HFFc6 (cell line): Measurements from ENCODE around the gene R3HDML. TPM values are rescaled to one million over a fixed set of nuclear protein-coding genes. Genes with fewer than 3 reads are reported as not detected.
"Not testable (repeated sequence)": the region's sequence is repeated elsewhere in the genome, so short reads cannot be mapped to it uniquely, and the experiment has no call there.

Experiments used
- DNase-seq: peaks from one replicate; pipeline ENCODE4 v3.0.0-alpha.2; 2018
- H3K27ac Mint-ChIP-seq: 2 replicates; pipeline ENCODE4 v1.8.0; 2020; ENCODE audit warnings: mild to moderate bottlenecking, mixed read lengths
- H3K27me3 Mint-ChIP-seq: 2 replicates; pipeline ENCODE4 v1.8.0; 2021; ENCODE audit warnings: mild to moderate bottlenecking, moderate library complexity, mixed read lengths; ENCODE audit not compliant: insufficient read depth
- H3K36me3 Mint-ChIP-seq: 2 replicates; pipeline ENCODE4 v1.8.0; 2021; ENCODE audit warnings: low read depth, mixed read lengths
- H3K4me1 Mint-ChIP-seq: 2 replicates; pipeline ENCODE4 v1.8.0; 2020; ENCODE audit warnings: low read depth, mixed read lengths
- H3K4me3 Mint-ChIP-seq: 2 replicates; pipeline ENCODE4 v1.8.0; 2020; ENCODE audit warnings: mild to moderate bottlenecking, moderate library complexity, mixed read lengths
- H3K9me3 Mint-ChIP-seq: 2 replicates; pipeline ENCODE4 v1.8.0; 2020; ENCODE audit warnings: mild to moderate bottlenecking, mixed read lengths
- CTCF ChIP-seq: fragments of 200-600 bp; sonication (generic); IDR thresholded peaks from 2 replicates; pipeline ENCODE4 v1.5.0; 2021; ENCODE audit warnings: antibody characterized with exemption, mild to moderate bottlenecking
- total RNA-seq, 6 experiments: library from RNA; stranded (reverse); fragmentation: NEBNext Ultra II Directional; extraction: Animal tissue kit (Norgen Biotek cat#: 25700); gene quantifications; 2 replicates in 1 of 6; 3 replicates in 5 of 6; pipeline ENCODE4 v1.2.3, GENCODE V29; 2021

Gene R3HDML
- total RNA-seq, 6 experiments from 2014 or later, result not detected

GRCh38 chr20:44324343-44324742 is 12.5 kb upstream of the R3HDML start:
- no peak overlapping the region for H3K27ac Mint-ChIP-seq
- no peak for TF ChIP-seq CTCF
- no peak for DNase-seq

GRCh38 chr20:44326391-44327159 is 10.3 kb upstream of the R3HDML start:
- Mint-ChIP-seq H3K9me3 (no peaks in the 10 kb centered on the region), H3K4me1 (no peaks in the 10 kb centered on the region), H3K36me3 (no peaks in the 10 kb centered on the region), H3K4me3 (no peak overlapping the region), H3K27me3 (peaks cover 20% of the 10 kb centered on the region), H3K27ac (no peak overlapping the region)
- no peak for DNase-seq
- TF ChIP-seq CTCF, result no peak

More at GRCh38 chr20:44324343-44324742, 12.5 kb upstream of the R3HDML start:
- no peaks in the 10 kb centered on the region for H3K9me3 Mint-ChIP-seq
- no peak overlapping the region for H3K4me3 Mint-ChIP-seq
- H3K36me3 Mint-ChIP-seq, result no peaks in the 10 kb centered on the region
- H3K27me3 Mint-ChIP-seq, result peaks cover 6% of the 10 kb centered on the region
- no peaks in the 10 kb centered on the region for H3K4me1 Mint-ChIP-seq

- not testable (repeated sequence) for H3K4me1 Mint-ChIP-seq, H3K4me3 Mint-ChIP-seq, H3K36me3 Mint-ChIP-seq, H3K27ac Mint-ChIP-seq, DNase-seq, H3K9me3 Mint-ChIP-seq
- H3K27me3 Mint-ChIP-seq, result peaks cover 28% of the 10 kb centered on the region
Observed at GRCh38 chr20:44327748-44328147, 9.1 kb upstream of the R3HDML start.

GRCh38 chr20:44328428-44328827 is 8.4 kb upstream of the R3HDML start:
- Mint-ChIP-seq H3K4me3 (no peak overlapping the region), H3K36me3 (no peaks in the 10 kb centered on the region), H3K27ac (no peak overlapping the region), H3K27me3 (peaks cover 33% of the 10 kb centered on the region), H3K9me3 (no peaks in the 10 kb centered on the region), H3K4me1 (no peaks in the 10 kb centered on the region)
- DNase-seq, result no peak
- TF ChIP-seq CTCF, result no peak

GRCh38 chr20:44331201-44331600 is 5.6 kb upstream of the R3HDML start:
- H3K9me3 Mint-ChIP-seq, result no peaks in the 10 kb centered on the region
- no peak for DNase-seq

More at GRCh38 chr20:44331201-44331600, 5.6 kb upstream of the R3HDML start:
- peaks cover 40% of the 10 kb centered on the region for H3K27me3 Mint-ChIP-seq
- no peak for TF ChIP-seq CTCF
- H3K27ac Mint-ChIP-seq, result no peak overlapping the region
- no peaks in the 10 kb centered on the region for H3K36me3 Mint-ChIP-seq
- no peak overlapping the region for H3K4me3 Mint-ChIP-seq
- H3K4me1 Mint-ChIP-seq, result no peaks in the 10 kb centered on the region
